H9 (cell line): ENCODE measurements around the gene FSIP1. TPM values are rescaled to one million over a fixed set of nuclear protein-coding genes. Genes with fewer than 3 reads are reported as not detected.

Experiments used
- DNase-seq: peaks from one replicate; pipeline ENCODE4 v3.0.0-alpha.2; 2017
- H2AFZ ChIP-seq: one replicate; pipeline ENCODE4 v1.6.1; 2013; ENCODE audit warnings: mild to moderate bottlenecking, low read length, control low read depth, moderate library complexity
- H2AK5ac ChIP-seq: 2 replicates; pipeline ENCODE4 v1.6.1; 2013; ENCODE audit warnings: low read length, control low read depth, mixed read lengths; ENCODE audit not compliant: insufficient read length
- H2BK120ac ChIP-seq: one replicate; pipeline ENCODE4 v1.6.1; 2013; ENCODE audit warnings: low read depth, mild to moderate bottlenecking, low read length, control low read depth, inconsistent platforms; ENCODE audit not compliant: poor library complexity, severe bottlenecking
- H2BK12ac ChIP-seq: 2 replicates; pipeline ENCODE4 v1.6.1; 2013; ENCODE audit warnings: low read length, control low read depth, mixed read lengths, low read depth; ENCODE audit not compliant: insufficient read length
- H2BK15ac ChIP-seq: 2 replicates; pipeline ENCODE4 v1.6.1; 2013; ENCODE audit warnings: low read depth, low read length, control low read depth
- H2BK20ac ChIP-seq: one replicate; pipeline ENCODE4 v1.6.1; 2013; ENCODE audit warnings: low read depth, mild to moderate bottlenecking, low read length, control low read depth, inconsistent platforms; ENCODE audit not compliant: poor library complexity, severe bottlenecking
- H2BK5ac ChIP-seq: 2 replicates; pipeline ENCODE4 v1.6.1; 2013; ENCODE audit warnings: low read length, control low read depth, mixed read lengths; ENCODE audit not compliant: insufficient read length
- H3K14ac ChIP-seq: 2 replicates; pipeline ENCODE4 v1.6.1; 2013; ENCODE audit warnings: low read length, control low read depth; ENCODE audit not compliant: insufficient read depth
- H3K18ac ChIP-seq: 2 replicates; pipeline ENCODE4 v1.6.1; 2013; ENCODE audit warnings: low read depth, mild to moderate bottlenecking, mixed read lengths, low read length, control low read depth; ENCODE audit not compliant: insufficient read length
- H3K23ac ChIP-seq: 2 replicates; pipeline ENCODE4 v1.6.1; 2013; ENCODE audit warnings: low read length, control low read depth, mixed read lengths, low read depth; ENCODE audit not compliant: insufficient read length
- H3K23me2 ChIP-seq: 2 replicates; pipeline ENCODE4 v1.6.1; 2013; ENCODE audit warnings: low read depth, mild to moderate bottlenecking, mixed read lengths, low read length, control low read depth; ENCODE audit not compliant: insufficient read length, poor library complexity, severe bottlenecking
- H3K27ac ChIP-seq: 2 replicates; pipeline ENCODE4 v1.5.1; 2013; ENCODE audit warnings: low read length, control low read depth, mixed read lengths, low read depth; ENCODE audit not compliant: insufficient read length
- H3K27me3 ChIP-seq: 2 replicates; pipeline ENCODE4 v1.6.1; 2013; ENCODE audit warnings: low read length, control low read depth, inconsistent platforms; ENCODE audit not compliant: insufficient read depth
- H3K4ac ChIP-seq: 2 replicates; pipeline ENCODE4 v1.6.1; 2013; ENCODE audit warnings: low read depth, mild to moderate bottlenecking, control low read depth, inconsistent platforms, low read length, moderate library complexity
- H3K4me1 ChIP-seq: 2 replicates; pipeline ENCODE4 v1.6.1; 2013; ENCODE audit warnings: low read length, control low read depth, inconsistent platforms; ENCODE audit not compliant: insufficient read depth
- H3K4me2 ChIP-seq: 2 replicates; pipeline ENCODE4 v1.6.1; 2013; ENCODE audit warnings: low read length, control low read depth, mixed read lengths; ENCODE audit not compliant: insufficient read length, insufficient read depth
- H3K56ac ChIP-seq: 2 replicates; pipeline ENCODE4 v1.6.1; 2013; ENCODE audit warnings: low read depth, mild to moderate bottlenecking, mixed read lengths, low read length, control low read depth; ENCODE audit not compliant: insufficient read length
- H3K79me1 ChIP-seq: 2 replicates; pipeline ENCODE4 v1.6.1; 2013; ENCODE audit warnings: low read depth, mild to moderate bottlenecking, moderate library complexity, low read length, control low read depth, inconsistent platforms; ENCODE audit not compliant: insufficient read depth, poor library complexity, severe bottlenecking
- H3K79me2 ChIP-seq: 2 replicates; pipeline ENCODE4 v1.6.1; 2013; ENCODE audit warnings: low read length, control low read depth, inconsistent platforms; ENCODE audit not compliant: insufficient read depth
- H3K9ac ChIP-seq: 2 replicates; pipeline ENCODE4 v1.6.1; 2013; ENCODE audit warnings: low read length, control low read depth, mixed read lengths; ENCODE audit not compliant: insufficient read length; ENCODE audit errors: extremely low read depth
- H3K9me3 ChIP-seq: one replicate; pipeline ENCODE4 v1.6.1; 2013; ENCODE audit warnings: low read depth, low read length, inconsistent platforms; ENCODE audit not compliant: control insufficient read depth
- H3T11ph ChIP-seq: one replicate; pipeline ENCODE4 v1.6.1; 2013; ENCODE audit warnings: mild to moderate bottlenecking, low read length, control low read depth, inconsistent platforms
- H4K20me1 ChIP-seq: one replicate; pipeline ENCODE4 v1.6.1; 2013; ENCODE audit not compliant: control insufficient read depth, insufficient read length, insufficient read depth
- H4K5ac ChIP-seq: 2 replicates; pipeline ENCODE4 v1.6.1; 2013; ENCODE audit warnings: low read depth, mild to moderate bottlenecking, mixed read lengths, low read length, control low read depth; ENCODE audit not compliant: insufficient read length
- H4K8ac ChIP-seq: replicated peaks from 2 replicates; pipeline ENCODE4 v1.6.1; 2013; ENCODE audit warnings: low read length, control low read depth, mixed read lengths, low read depth; ENCODE audit not compliant: insufficient read length
- H4K91ac ChIP-seq: 2 replicates; pipeline ENCODE4 v1.6.1; 2013; ENCODE audit warnings: low read depth, mild to moderate bottlenecking, moderate library complexity, mixed read lengths, low read length, control low read depth; ENCODE audit not compliant: insufficient read length
- H3K27ac Mint-ChIP-seq, 3 experiments: 2 replicates in 2 of 3; 3 replicates in 1 of 3; pipeline ENCODE4 v1.8.0; 2020 to 2021; ENCODE audit warnings: mixed read lengths in 3 of 3, mild to moderate bottlenecking in 1 of 3, moderate library complexity in 1 of 3
- H3K27me3 Mint-ChIP-seq: 2 replicates; pipeline ENCODE4 v1.8.0; 2021; ENCODE audit warnings: low read depth, mild to moderate bottlenecking, moderate library complexity, mixed read lengths
- H3K36me3 Mint-ChIP-seq, 3 experiments: 2 replicates in 2 of 3; 3 replicates in 1 of 3; pipeline ENCODE4 v1.8.0; 2020 to 2021; ENCODE audit warnings: low read depth in 3 of 3, mixed read lengths in 3 of 3; ENCODE audit not compliant: insufficient read depth in 1 of 3
- H3K4me1 Mint-ChIP-seq, 2 experiments: 2 replicates each; pipeline ENCODE4 v1.8.0; 2020; ENCODE audit warnings: mixed read lengths in 2 of 2
- H3K4me3 Mint-ChIP-seq, 2 experiments: 2 replicates in 1 of 2; 3 replicates in 1 of 2; pipeline ENCODE4 v1.8.0; 2020 to 2021; ENCODE audit warnings: mild to moderate bottlenecking in 2 of 2, mixed read lengths in 2 of 2, moderate library complexity in 1 of 2
- H3K9me3 Mint-ChIP-seq, 2 experiments: 2 replicates in 1 of 2; 3 replicates in 1 of 2; pipeline ENCODE4 v1.8.0; 2020; ENCODE audit warnings: mild to moderate bottlenecking in 2 of 2, mixed read lengths in 2 of 2, moderate library complexity in 1 of 2
- CTCF ChIP-seq: fragments of 200-600 bp; sonication (generic); conservative IDR thresholded peaks from 3 replicates; pipeline ENCODE4 v1.8.0; 2021; ENCODE audit warnings: antibody characterized with exemption, mild to moderate bottlenecking
- WGBS: extraction: QIAGEN DNeasy Blood & Tissue Kit; methylation state at CpG from one replicate; pipeline ENCODE4 v1.1.7; 2013; ENCODE audit warnings: missing lambda C conversion rate, low lambda C conversion rate, mixed read lengths; ENCODE audit not compliant: insufficient read length; ENCODE audit errors: extremely low coverage; 5-methylcytosine and 5-hydroxymethylcytosine counted together
- total RNA-seq: library from RNA; stranded (reverse); gene quantifications from 2 replicates; pipeline ENCODE4 v1.2.1, GENCODE V29; 2021

FSIP1 gene
- total RNA-seq, 1 experiment from 2014 or later: 0.96 TPM

DNA sequence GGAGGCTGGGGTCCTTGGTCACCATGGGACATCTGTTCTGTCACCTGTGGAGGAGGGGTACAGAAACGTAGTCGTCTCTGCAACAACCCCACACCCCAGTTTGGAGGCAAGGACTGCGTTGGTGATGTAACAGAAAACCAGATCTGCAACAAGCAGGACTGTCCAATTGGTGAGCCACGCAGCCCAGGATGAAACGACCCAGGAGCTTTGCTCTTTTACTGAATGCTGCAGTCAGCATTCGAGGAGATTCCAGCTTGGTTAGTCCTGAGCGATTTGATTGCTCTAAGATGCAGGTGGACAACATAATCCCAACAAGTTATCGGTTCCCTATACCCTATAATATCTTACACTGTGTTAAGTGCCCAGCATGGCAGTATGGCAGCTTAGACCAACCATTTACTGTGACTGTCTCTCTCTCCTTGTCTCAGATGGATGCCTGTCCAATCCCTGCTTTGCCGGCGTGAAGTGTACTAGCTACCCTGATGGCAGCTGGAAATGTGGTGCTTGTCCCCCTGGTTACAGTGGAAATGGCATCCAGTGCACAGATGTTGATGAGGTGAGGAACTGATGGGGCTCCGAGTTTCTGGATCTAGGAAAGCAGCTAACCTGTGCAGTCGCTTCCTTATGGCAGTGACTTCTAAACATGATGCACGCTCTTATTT, 194.0 kb downstream of the FSIP1 start:
- Histone ChIP-seq H2BK20ac (no peak overlapping the region), H3K23me2 (no peaks in the 10 kb centered on the region), H3K79me2 (no peaks in the 10 kb centered on the region), H2BK15ac (no peak overlapping the region), H3K14ac (no peak overlapping the region), H3K4ac (no peak overlapping the region), H3K9ac (no peak overlapping the region), H2BK12ac (no peak overlapping the region), H3K27ac (no peak overlapping the region), H4K8ac (no peak overlapping the region), H3K9me3 (no peaks in the 10 kb centered on the region), H2BK120ac (no peak overlapping the region), H3K23ac (no peak overlapping the region), H3K4me1 (no peaks in the 10 kb centered on the region), H3T11ph (no peak overlapping the region), H2AFZ (no peak overlapping the region), H2AK5ac (no peak overlapping the region), H3K79me1 (no peaks in the 10 kb centered on the region), H4K5ac (no peak overlapping the region), H2BK5ac (no peak overlapping the region), H3K4me2 (no peak overlapping the region), H4K20me1 (no peaks in the 10 kb centered on the region), H3K56ac (no peak overlapping the region), H3K18ac (no peak overlapping the region), H4K91ac (no peak overlapping the region), H3K27me3 (no peaks in the 10 kb centered on the region)
- Mint-ChIP-seq H3K4me3 (no peak overlapping the region), H3K27me3 (no peaks in the 10 kb centered on the region; the same call in 1 of the 2 replicates), H3K27ac (peak overlapping the region in 1 of 3 experiments; percentile 71; a peak in 1 of 7 replicates), H3K9me3 (no peaks in the 10 kb centered on the region), H3K4me1 (peaks cover 0 to 2% of the 10 kb centered on the region in 2 experiments; a peak in 2 of 4 replicates), H3K36me3 (peaks cover 59 to 100% (median 98%) of the 10 kb centered on the region in 3 experiments; a peak in 6 of 7 replicates)
- DNase-seq: no peak
- TF ChIP-seq CTCF: no peak
- no CpG with 5 or more reads among the region's 13 CpGs for WGBS
